ENCODE data around the gene AFAP1. TPM values are rescaled to one million over a fixed set of nuclear protein-coding genes. Genes with fewer than 3 reads are reported as not detected.

The AFAP1 gene
- total and polyA plus RNA-seq, 2 experiments from 2014 or later = 10.5 to 31.9 TPM

DNA sequence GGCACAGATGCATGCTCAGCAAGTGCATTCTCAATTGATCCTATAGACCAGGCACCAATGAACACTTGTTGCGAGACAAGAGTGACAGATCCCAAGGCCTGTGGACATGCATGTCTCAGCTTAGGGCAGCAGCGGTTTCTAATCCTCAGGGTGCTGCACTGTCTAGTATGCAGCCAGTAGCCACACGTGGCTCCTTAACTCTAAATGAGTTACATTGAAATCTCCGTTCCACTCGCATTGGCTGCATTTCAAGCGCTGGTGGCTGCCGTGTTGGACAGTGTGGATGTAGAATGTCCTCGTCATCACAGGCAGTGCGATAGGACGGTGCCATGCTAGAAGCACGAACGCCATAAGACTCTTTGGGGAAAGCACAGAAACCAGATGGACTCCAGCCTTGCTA lies 24.0 kb upstream of the AFAP1 start:
- TF ChIP-seq CTCF (IDR thresholded peaks at IDR 0.05; ENCODE audit: low read depth, low read length) = no peak
- no peak overlapping the region for H3K27ac ChIP-seq
- no peaks in the 10 kb centered on the region for H3K36me3 ChIP-seq
- no peaks in the 10 kb centered on the region for H3K9me3 ChIP-seq (ENCODE audit: low read depth)
- H3K4me3 ChIP-seq = no peak overlapping the region
- H3K4me1 ChIP-seq (ENCODE audit: low read depth) = peaks cover 10% of the 10 kb centered on the region
- H3K27me3 ChIP-seq = no peaks in the 10 kb centered on the region
- no peak for DNase-seq (ENCODE audit: low read depth in 1 of 2, low spot score in 1 of 2)

DNA sequence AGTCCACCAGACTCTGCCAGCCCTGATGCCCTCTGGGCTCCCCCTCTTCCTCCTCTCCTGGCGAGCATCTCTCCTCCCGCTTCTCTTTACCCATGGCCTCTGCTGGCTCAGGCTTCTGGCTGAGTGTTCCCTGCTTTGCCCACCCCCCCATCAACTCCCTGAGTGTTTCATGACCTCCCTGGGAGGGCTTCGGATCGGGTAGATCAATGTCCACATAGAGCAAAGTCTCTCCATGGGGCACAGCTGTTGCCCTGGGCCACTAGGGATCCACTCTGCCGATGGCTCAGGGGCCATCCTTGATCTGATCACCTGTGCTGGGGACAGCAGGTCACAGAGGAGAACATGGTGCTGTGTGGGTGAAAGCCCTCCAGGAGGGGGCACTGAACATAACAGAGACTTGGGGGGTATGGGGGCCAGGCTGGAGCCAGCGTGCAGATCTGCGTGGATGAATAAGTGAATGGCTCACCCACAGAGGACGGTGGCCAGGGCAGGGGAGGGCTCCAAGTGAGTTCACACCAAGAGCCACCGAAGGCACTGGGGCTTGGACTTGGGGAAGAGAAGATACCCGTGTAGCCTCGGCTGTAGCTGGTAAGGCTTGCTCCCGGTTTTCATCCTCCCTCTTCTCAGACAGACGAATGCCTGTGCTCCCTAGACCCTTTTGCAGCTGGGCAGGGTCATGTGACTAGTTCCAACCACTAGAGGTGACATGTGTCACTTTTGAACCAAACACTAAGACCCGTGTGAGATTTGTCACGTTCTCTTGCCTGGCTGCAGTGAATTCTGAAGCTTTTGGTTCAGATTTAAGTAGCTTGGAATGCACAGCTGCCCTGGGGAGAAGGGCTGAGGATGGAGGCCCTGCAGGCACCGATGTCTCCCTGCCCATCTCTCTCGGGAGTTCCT lies 23.2 kb upstream of the AFAP1 start:
- no peak for DNase-seq (ENCODE audit: low read depth in 1 of 2, low spot score in 1 of 2)
- H3K9me3 ChIP-seq (ENCODE audit: low read depth) = no peaks in the 10 kb centered on the region
- no peak overlapping the region for H3K4me3 ChIP-seq
- no peak for TF ChIP-seq CTCF (IDR thresholded peaks at IDR 0.05; ENCODE audit: low read depth, low read length)
- H3K27me3 ChIP-seq = no peaks in the 10 kb centered on the region
- peaks cover 10% of the 10 kb centered on the region for H3K4me1 ChIP-seq (ENCODE audit: low read depth)
- no peaks in the 10 kb centered on the region for H3K36me3 ChIP-seq
- no peak overlapping the region for H3K27ac ChIP-seq

DNA sequence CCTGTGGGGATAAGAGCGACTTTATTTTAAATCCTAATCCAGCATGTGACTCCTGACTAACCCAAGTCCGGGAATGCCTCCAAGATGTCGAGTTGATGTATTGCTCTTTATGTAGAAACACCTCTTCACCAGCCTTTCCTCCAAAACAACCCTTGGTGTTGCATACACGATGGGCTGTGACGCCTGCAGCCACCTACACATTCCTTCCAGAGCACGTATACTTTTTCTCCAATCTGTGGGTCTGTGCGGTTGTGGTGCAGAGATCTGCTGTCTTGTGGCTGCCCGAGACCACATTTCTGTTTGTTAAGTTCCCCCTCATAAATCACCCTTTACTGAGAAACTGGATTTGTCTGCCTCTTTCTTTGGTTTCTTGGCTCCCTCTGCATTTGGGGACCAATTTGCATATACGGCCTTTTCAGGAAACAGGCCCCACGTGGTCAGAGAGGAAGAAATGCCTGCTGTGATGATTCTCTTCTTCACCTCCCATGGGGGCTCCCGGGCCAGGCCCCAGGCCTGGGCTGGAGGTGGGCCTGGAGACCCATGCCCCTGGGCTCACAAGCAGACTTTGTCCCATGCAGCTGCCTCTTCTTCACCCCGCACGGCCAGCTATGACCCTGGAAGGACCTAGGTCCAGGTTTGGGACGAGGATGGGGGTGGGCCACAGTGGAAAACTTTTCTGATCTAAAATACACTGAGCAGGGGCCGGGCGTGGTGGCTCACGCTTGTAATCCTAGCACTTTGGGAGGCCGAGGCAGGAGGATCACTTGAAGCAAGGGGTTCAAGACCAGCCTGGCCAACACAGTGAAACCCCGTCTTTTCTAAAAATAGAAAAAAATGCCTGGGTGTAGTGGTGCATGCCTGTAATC lies 21.4 kb upstream of the AFAP1 start:
- peak; percentile 42 to 99 for DNase-seq (ENCODE audit: low read depth in 1 of 2, low spot score in 1 of 2)
- H3K4me1 ChIP-seq (ENCODE audit: low read depth) = peaks cover 16% of the 10 kb centered on the region
- no peak overlapping the region for H3K27ac ChIP-seq
- H3K9me3 ChIP-seq (ENCODE audit: low read depth) = no peaks in the 10 kb centered on the region
- H3K27me3 ChIP-seq = no peaks in the 10 kb centered on the region
- no peak overlapping the region for H3K4me3 ChIP-seq
- no peaks in the 10 kb centered on the region for H3K36me3 ChIP-seq
- no peak for TF ChIP-seq CTCF (IDR thresholded peaks at IDR 0.05; ENCODE audit: low read depth, low read length)

DNA sequence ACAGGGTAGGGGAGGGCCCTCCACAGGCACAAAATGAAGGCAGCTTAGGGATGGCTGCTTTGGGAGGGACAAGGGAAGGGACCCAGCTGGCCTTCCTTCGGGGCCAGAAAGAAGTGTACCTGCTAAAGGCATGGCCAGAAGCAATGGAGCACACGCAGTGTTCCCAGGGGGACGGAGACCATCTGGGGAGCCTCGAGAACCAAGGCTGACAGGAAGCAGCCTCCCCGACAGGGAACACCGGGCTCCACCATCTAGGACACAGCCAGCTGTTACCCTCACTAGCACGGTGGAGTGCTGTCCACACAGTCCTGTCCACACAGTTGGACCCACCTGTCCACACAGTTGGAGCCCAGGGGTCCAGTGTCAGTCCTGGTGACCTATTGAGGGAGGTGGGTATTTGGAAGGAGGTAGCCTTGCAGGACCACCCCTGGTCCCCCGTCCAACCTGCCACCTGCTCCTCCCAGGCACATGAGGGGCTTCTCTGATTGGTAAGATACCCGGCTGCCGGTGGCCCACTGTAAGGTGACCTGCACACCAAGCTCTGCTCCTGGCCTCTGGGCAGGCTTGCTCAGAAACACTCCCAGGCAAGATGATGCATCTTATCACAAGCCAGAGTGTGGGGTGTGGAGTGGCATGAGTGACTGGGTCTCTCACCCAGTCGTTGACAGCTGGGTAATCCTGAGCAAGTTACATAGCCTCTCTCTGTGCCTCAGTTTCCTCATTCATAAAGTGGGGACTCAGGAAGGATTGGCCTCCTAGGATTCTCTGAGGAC lies 20.5 kb upstream of the AFAP1 start:
- no peaks in the 10 kb centered on the region for H3K9me3 ChIP-seq (ENCODE audit: low read depth)
- H3K36me3 ChIP-seq = no peaks in the 10 kb centered on the region
- H3K4me1 ChIP-seq (ENCODE audit: low read depth) = peaks cover 16% of the 10 kb centered on the region
- H3K27me3 ChIP-seq = no peaks in the 10 kb centered on the region
- no peak overlapping the region for H3K27ac ChIP-seq
- TF ChIP-seq CTCF (IDR thresholded peaks at IDR 0.05; ENCODE audit: low read depth, low read length) = no peak
- DNase-seq (ENCODE audit: low read depth in 1 of 2, low spot score in 1 of 2) = no peak
- no peak overlapping the region for H3K4me3 ChIP-seq

DNA sequence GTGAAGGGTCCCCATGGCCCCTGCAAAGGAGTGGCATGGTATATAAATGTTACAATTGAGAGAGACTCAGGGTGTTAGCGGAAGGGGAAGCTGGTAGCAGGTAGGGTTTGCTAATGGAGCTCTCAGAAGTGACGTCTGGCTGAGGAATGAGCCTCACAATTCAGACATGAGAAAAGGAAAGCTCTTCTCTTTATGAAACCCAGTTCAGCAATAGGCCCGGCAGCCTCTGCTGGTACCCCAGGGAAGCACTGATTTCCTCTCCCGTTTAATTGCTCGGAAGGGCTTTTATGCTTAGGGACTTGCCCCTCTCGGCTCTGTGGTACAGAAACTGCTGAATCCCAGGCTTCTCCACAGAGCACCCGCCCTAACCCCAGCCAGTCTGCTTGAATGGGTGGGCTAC lies 19.4 kb upstream of the AFAP1 start:
- no peak for DNase-seq (ENCODE audit: low read depth in 1 of 2, low spot score in 1 of 2)
- TF ChIP-seq CTCF (IDR thresholded peaks at IDR 0.05; ENCODE audit: low read depth, low read length) = no peak
- no peak overlapping the region for H3K4me3 ChIP-seq
- no peak overlapping the region for H3K27ac ChIP-seq
- H3K4me1 ChIP-seq (ENCODE audit: low read depth) = peaks cover 16% of the 10 kb centered on the region
- no peaks in the 10 kb centered on the region for H3K9me3 ChIP-seq (ENCODE audit: low read depth)
- H3K36me3 ChIP-seq = no peaks in the 10 kb centered on the region
- H3K27me3 ChIP-seq = no peaks in the 10 kb centered on the region

Data from cardiac muscle cell (in vitro differentiated cells and primary cell).